Measurements from ENCODE around the gene ADAMTSL5. TPM values are rescaled to one million over a fixed set of nuclear protein-coding genes. Genes with fewer than 3 reads are reported as not detected.

Gene ADAMTSL5
- total and polyA plus RNA-seq, 2 of the 13 experiments (the other 11 are each of a cell fraction or from before 2014, with no cell fraction given): 0.60 to 2.7 TPM

GRCh38 chr19:1491114-1491848 lies 21.5 kb downstream of the ADAMTSL5 start, which contains the start of gene REEP6 (continued):
- no peak for TF ChIP-seq STAT6 (CRISPR knock-in tag; IDR thresholded peaks at IDR 0.05; ENCODE audit: borderline replicate concordance)
- TF ChIP-seq FIP1L1 (IDR thresholded peaks at IDR 0.05; ENCODE audit: borderline replicate concordance, insufficient read depth, low read depth, low read length): no peak
- TF ChIP-seq NCOA2 (CRISPR knock-in tag; IDR thresholded peaks at IDR 0.05): no peak
- TF ChIP-seq RBM39 (IDR thresholded peaks at IDR 0.05; ENCODE audit: low read depth, low read length, poor library complexity, severe bottlenecking): no peak
- TF ChIP-seq TMF1 (CRISPR knock-in tag; IDR thresholded peaks at IDR 0.05; ENCODE audit: low read depth): peak; percentile 86; the same call in 1 of the 2 replicates
- TF ChIP-seq NFYC (CRISPR knock-in tag; IDR thresholded peaks at IDR 0.05): no peak
- TF ChIP-seq PATZ1 (CRISPR knock-in tag; IDR thresholded peaks at IDR 0.05): 0 out of 2 replicates have a peak, but pooled peaks have one; percentile 24
- TF ChIP-seq ZBTB1 (CRISPR knock-in tag; IDR thresholded peaks at IDR 0.05; ENCODE audit: borderline replicate concordance): no peak
- no peak for TF ChIP-seq SSRP1 (CRISPR knock-in tag; IDR thresholded peaks at IDR 0.05)
- TF ChIP-seq, protein P1, sequence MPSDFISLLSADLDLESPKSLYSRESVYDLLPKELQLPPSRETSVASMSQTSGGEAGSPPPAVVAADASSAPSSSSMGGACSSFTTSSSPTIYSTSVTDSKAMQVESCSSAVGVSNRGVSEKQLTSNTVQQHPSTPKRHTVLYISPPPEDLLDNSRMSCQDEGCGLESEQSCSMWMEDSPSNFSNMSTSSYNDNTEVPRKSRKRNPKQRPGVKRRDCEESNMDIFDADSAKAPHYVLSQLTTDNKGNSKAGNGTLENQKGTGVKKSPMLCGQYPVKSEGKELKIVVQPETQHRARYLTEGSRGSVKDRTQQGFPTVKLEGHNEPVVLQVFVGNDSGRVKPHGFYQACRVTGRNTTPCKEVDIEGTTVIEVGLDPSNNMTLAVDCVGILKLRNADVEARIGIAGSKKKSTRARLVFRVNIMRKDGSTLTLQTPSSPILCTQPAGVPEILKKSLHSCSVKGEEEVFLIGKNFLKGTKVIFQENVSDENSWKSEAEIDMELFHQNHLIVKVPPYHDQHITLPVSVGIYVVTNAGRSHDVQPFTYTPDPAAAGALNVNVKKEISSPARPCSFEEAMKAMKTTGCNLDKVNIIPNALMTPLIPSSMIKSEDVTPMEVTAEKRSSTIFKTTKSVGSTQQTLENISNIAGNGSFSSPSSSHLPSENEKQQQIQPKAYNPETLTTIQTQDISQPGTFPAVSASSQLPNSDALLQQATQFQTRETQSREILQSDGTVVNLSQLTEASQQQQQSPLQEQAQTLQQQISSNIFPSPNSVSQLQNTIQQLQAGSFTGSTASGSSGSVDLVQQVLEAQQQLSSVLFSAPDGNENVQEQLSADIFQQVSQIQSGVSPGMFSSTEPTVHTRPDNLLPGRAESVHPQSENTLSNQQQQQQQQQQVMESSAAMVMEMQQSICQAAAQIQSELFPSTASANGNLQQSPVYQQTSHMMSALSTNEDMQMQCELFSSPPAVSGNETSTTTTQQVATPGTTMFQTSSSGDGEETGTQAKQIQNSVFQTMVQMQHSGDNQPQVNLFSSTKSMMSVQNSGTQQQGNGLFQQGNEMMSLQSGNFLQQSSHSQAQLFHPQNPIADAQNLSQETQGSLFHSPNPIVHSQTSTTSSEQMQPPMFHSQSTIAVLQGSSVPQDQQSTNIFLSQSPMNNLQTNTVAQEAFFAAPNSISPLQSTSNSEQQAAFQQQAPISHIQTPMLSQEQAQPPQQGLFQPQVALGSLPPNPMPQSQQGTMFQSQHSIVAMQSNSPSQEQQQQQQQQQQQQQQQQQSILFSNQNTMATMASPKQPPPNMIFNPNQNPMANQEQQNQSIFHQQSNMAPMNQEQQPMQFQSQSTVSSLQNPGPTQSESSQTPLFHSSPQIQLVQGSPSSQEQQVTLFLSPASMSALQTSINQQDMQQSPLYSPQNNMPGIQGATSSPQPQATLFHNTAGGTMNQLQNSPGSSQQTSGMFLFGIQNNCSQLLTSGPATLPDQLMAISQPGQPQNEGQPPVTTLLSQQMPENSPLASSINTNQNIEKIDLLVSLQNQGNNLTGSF (CRISPR knock-in tag; IDR thresholded peaks at IDR 0.05): peak; percentile 48; the same call in 1 of the 2 replicates
- no peak for TF ChIP-seq BORCS8-MEF2B (CRISPR knock-in tag; IDR thresholded peaks at IDR 0.05)
- no peak for TF ChIP-seq SRSF9 (IDR thresholded peaks at IDR 0.05; ENCODE audit: borderline replicate concordance, insufficient read depth, low read depth, low read length, poor library complexity, severe bottlenecking)
- no peak for TF ChIP-seq ATF1 (CRISPR knock-in tag; IDR thresholded peaks at IDR 0.05)
- no peak for TF ChIP-seq HCFC1 (IDR thresholded peaks at IDR 0.05; ENCODE audit: low read depth, low read length)
- TF ChIP-seq ZNF7 (CRISPR knock-in tag; IDR thresholded peaks at IDR 0.05): no peak
- TF ChIP-seq KLF13 (CRISPR knock-in tag; IDR thresholded peaks at IDR 0.05): no peak
- TF ChIP-seq KDM5B (CRISPR knock-in tag; IDR thresholded peaks at IDR 0.05; ENCODE audit: borderline replicate concordance): peak; percentile 52
- TF ChIP-seq HNRNPUL1 (IDR thresholded peaks at IDR 0.05; ENCODE audit: low read depth, low read length): no peak
- 0 out of 2 replicates have a peak, but pooled peaks have one; percentile 9 for TF ChIP-seq ZNF501 (CRISPR knock-in tag; IDR thresholded peaks at IDR 0.05)
- no peak for TF ChIP-seq ZNF614 (CRISPR knock-in tag; IDR thresholded peaks at IDR 0.05; ENCODE audit: borderline replicate concordance)

Measured in HepG2 (cell line).